DMS153 (cell line): ENCODE results near the gene HDAC9.

Source experiments
- DNase-seq: peaks from one replicate; lab custom pipeline; 2025; lab: John Stamatoyannopoulos, UW

The HDAC9 gene

GRCh38 chr7:18494821-18495408, 634 bp upstream of the HDAC9 start:
- no peak for DNase-seq

- no peak for DNase-seq
These were observed 772 bp downstream of the HDAC9 start for GRCh38 chr7:18496341-18496700.

GRCh38 chr7:18497082-18497481, 1.5 kb downstream of the HDAC9 start:
- DNase-seq, result no peak

- no peak for DNase-seq
These were observed 2.3 kb downstream of the HDAC9 start for GRCh38 chr7:18497800-18498199.

GRCh38 chr7:18498341-18498740, 2.8 kb downstream of the HDAC9 start:
- DNase-seq, result no peak

GRCh38 chr7:18499407-18500177, 4.0 kb downstream of the HDAC9 start:
- DNase-seq, result no peak

- DNase-seq, result no peak
These were observed 7.7 kb downstream of the HDAC9 start for GRCh38 chr7:18503126-18503866.

- DNase-seq, result no peak
These were observed 9.4 kb downstream of the HDAC9 start for GRCh38 chr7:18504965-18505364.

- DNase-seq, result no peak
These were observed 10.4 kb downstream of the HDAC9 start for GRCh38 chr7:18505870-18506460.

GRCh38 chr7:18508443-18509427, 13.2 kb downstream of the HDAC9 start:
- peak; percentile 62 for DNase-seq

GRCh38 chr7:18509481-18509880, 13.9 kb downstream of the HDAC9 start:
- DNase-seq, result no peak

- no peak for DNase-seq
These were observed 16.0 kb downstream of the HDAC9 start for GRCh38 chr7:18511351-18512140.

GRCh38 chr7:18513343-18513742, 17.8 kb downstream of the HDAC9 start:
- DNase-seq, result no peak

GRCh38 chr7:18515067-18515466, 19.5 kb downstream of the HDAC9 start:
- DNase-seq, result no peak

GRCh38 chr7:18517646-18518045, 22.1 kb downstream of the HDAC9 start:
- DNase-seq, result no peak

GRCh38 chr7:18518555-18518954, 23.0 kb downstream of the HDAC9 start:
- no peak for DNase-seq

- no peak for DNase-seq
These were observed 25.1 kb downstream of the HDAC9 start for GRCh38 chr7:18520450-18521235.

GRCh38 chr7:18521236-18521589, 25.7 kb downstream of the HDAC9 start:
- DNase-seq, result no peak

- DNase-seq, result no peak
These were observed 26.5 kb downstream of the HDAC9 start for GRCh38 chr7:18521945-18522566.

- DNase-seq, result no peak
These were observed 28.7 kb downstream of the HDAC9 start for GRCh38 chr7:18524248-18524647.
